H1 (cell line): ENCODE measurements around the gene RNF183. TPM values are rescaled to one million over a fixed set of nuclear protein-coding genes. Genes with fewer than 3 reads are reported as not detected.

Source experiments
- CTCF ChIA-PET: fragments of 300-600 bp; sonication (Branson Sonifier 250); formaldehyde crosslinking; loops from one replicate; lab custom pipeline; 2021; ENCODE audit not compliant: partially characterized antibody; lab: Charles Lee
- POLR2A ChIA-PET: fragments of 300-600 bp; sonication (Branson Sonifier 250); formaldehyde crosslinking; loops from one replicate; lab custom pipeline; 2021; ENCODE audit warnings: inconsistent platforms; ENCODE audit not compliant: partially characterized antibody; lab: Charles Lee
- DNase-seq, 2 experiments: peaks; one replicate each; pipeline versions ENCODE4 v3.0.0 to v3.0.0-alpha.2; 2010 to 2022; ENCODE audit warnings: low spot score in 2 of 2, low read depth in 1 of 2, mixed read lengths in 1 of 2
- FAIRE-seq: peaks from 2 replicates; lab custom pipeline; 2011; peaks lifted over from hg19 to GRCh38; lab: Jason Lieb, UNC
- H2AFZ ChIP-seq: 2 replicates; pipeline ENCODE4 v1.8.1; 2012; ENCODE audit warnings: low read length, inconsistent platforms
- H2AK5ac ChIP-seq: 2 replicates; pipeline ENCODE4 v1.6.1; 2013; ENCODE audit warnings: low read depth, low read length
- H2BK120ac ChIP-seq: replicated peaks from 2 replicates; pipeline ENCODE3; 2013; ENCODE audit warnings: low read depth, low read length, inconsistent platforms
- H2BK12ac ChIP-seq: 2 replicates; pipeline ENCODE4 v1.6.1; 2013; ENCODE audit warnings: low read depth, low read length
- H2BK15ac ChIP-seq: 2 replicates; pipeline ENCODE4 v1.6.1; 2013; ENCODE audit warnings: low read length
- H2BK20ac ChIP-seq: 2 replicates; pipeline ENCODE4 v1.6.1; 2013; ENCODE audit warnings: low read length
- H2BK5ac ChIP-seq: 2 replicates; pipeline ENCODE4 v1.6.1; 2013; ENCODE audit warnings: low read depth, low read length
- H3K14ac ChIP-seq: 2 replicates; pipeline ENCODE4 v1.6.1; 2013; ENCODE audit warnings: inconsistent platforms; ENCODE audit not compliant: insufficient read length
- H3K18ac ChIP-seq: 2 replicates; pipeline ENCODE4 v1.6.1; 2013; ENCODE audit warnings: low read length; ENCODE audit errors: extremely low read depth
- H3K23ac ChIP-seq: 2 replicates; pipeline ENCODE4 v1.6.1; 2013; ENCODE audit warnings: inconsistent platforms; ENCODE audit not compliant: insufficient read length
- H3K23me2 ChIP-seq: 2 replicates; pipeline ENCODE4 v1.6.1; 2013; ENCODE audit warnings: low read depth, low read length
- H3K27ac ChIP-seq: 2 replicates; pipeline ENCODE4 v1.6.1; 2011; ENCODE audit warnings: low read depth, low read length, inconsistent platforms
- H3K27me3 ChIP-seq, 4 experiments: replicated peaks in 1 of 4; 1 replicate in 1 of 4; 2 replicates in 3 of 4; pipeline versions ENCODE4 v1.6.1 to v1.8.1; 2011 to 2013; ENCODE audit warnings: low read length in 3 of 4, mild to moderate bottlenecking in 3 of 4, inconsistent platforms in 2 of 4, mixed read lengths in 2 of 4, moderate library complexity in 1 of 4; ENCODE audit not compliant: control insufficient read depth in 3 of 4, insufficient read depth in 3 of 4; ENCODE audit errors: extremely low read depth in 1 of 4
- H3K36me3 ChIP-seq, 4 experiments: 2 replicates each; pipeline versions ENCODE4 v1.6.1 to v1.8.1; 2011 to 2013; ENCODE audit warnings: mild to moderate bottlenecking in 4 of 4, low read length in 3 of 4, moderate library complexity in 2 of 4, control low read depth in 1 of 4, inconsistent platforms in 1 of 4; ENCODE audit not compliant: insufficient read depth in 4 of 4, control insufficient read depth in 2 of 4
- H3K4ac ChIP-seq: replicated peaks from 2 replicates; pipeline ENCODE3; 2013; ENCODE audit warnings: low read length, low read depth, mixed read lengths, inconsistent platforms; ENCODE audit not compliant: insufficient read length
- H3K4me1 ChIP-seq, 4 experiments: replicated peaks in 1 of 4; 1 replicate in 1 of 4; 2 replicates in 3 of 4; pipeline versions ENCODE4 v1.6.1 to v1.8.1; 2011 to 2013; ENCODE audit warnings: low read length in 3 of 4, inconsistent platforms in 2 of 4, mixed read lengths in 1 of 4; ENCODE audit not compliant: insufficient read depth in 4 of 4, control insufficient read depth in 3 of 4
- H3K4me2 ChIP-seq, 2 experiments: 2 replicates each; pipeline versions ENCODE4 v1.6.1 to v1.8.1; 2011 to 2013; ENCODE audit warnings: low read depth in 2 of 2, low read length in 2 of 2, control low read depth in 1 of 2, inconsistent platforms in 1 of 2, mild to moderate bottlenecking in 1 of 2; ENCODE audit not compliant: insufficient read depth in 1 of 2
- H3K4me3 ChIP-seq, 4 experiments: fragments of 200-600, 300-600 bp in 1 of 4; sonication (generic), shearing (Covaris generic), sonication (Bioruptor Twin) in 1 of 4; 2 replicates each; pipeline versions ENCODE4 v1.5.1 to v1.8.1; 2011 to 2016; ENCODE audit warnings: low read length in 4 of 4, low read depth in 3 of 4, control low read depth in 2 of 4, inconsistent platforms in 2 of 4, mild to moderate bottlenecking in 2 of 4, mixed read lengths in 1 of 4, moderate library complexity in 1 of 4; ENCODE audit not compliant: insufficient read depth in 2 of 4; ENCODE audit errors: extremely low read depth in 1 of 4
- H3K56ac ChIP-seq: replicated peaks from 2 replicates; pipeline ENCODE3; 2013; ENCODE audit warnings: low read depth, mild to moderate bottlenecking, mixed read lengths, low read length, inconsistent platforms; ENCODE audit not compliant: insufficient read length
- H3K79me1 ChIP-seq: 2 replicates; pipeline ENCODE4 v1.6.1; 2013; ENCODE audit warnings: low read depth, low read length, control low read depth
- H3K79me2 ChIP-seq, 2 experiments: 2 replicates each; pipeline versions ENCODE4 v1.6.1 to v1.8.1; 2012 to 2013; ENCODE audit warnings: low read length in 2 of 2, mild to moderate bottlenecking in 2 of 2, inconsistent platforms in 1 of 2; ENCODE audit not compliant: insufficient read depth in 2 of 2, control insufficient read depth in 1 of 2
- H3K9ac ChIP-seq, 4 experiments: replicated peaks in 1 of 4; 1 replicate in 1 of 4; 2 replicates in 3 of 4; pipeline versions ENCODE4 v1.6.1 to v1.8.1; 2011 to 2013; ENCODE audit warnings: low read depth in 3 of 4, low read length in 3 of 4, control low read depth in 2 of 4, mild to moderate bottlenecking in 2 of 4, moderate library complexity in 2 of 4, inconsistent platforms in 1 of 4; ENCODE audit errors: extremely low read depth in 1 of 4
- H3K9me3 ChIP-seq, 2 experiments: 2 replicates each; pipeline versions ENCODE4 v1.6.1 to v1.8.1; 2012 to 2013; ENCODE audit warnings: mild to moderate bottlenecking in 2 of 2, moderate library complexity in 2 of 2, control low read depth in 1 of 2, inconsistent platforms in 1 of 2, low read depth in 1 of 2, low read length in 1 of 2, mixed read lengths in 1 of 2; ENCODE audit not compliant: insufficient read depth in 2 of 2
- H4K20me1 ChIP-seq, 2 experiments: replicated peaks in 1 of 2; 2 replicates each; pipeline versions ENCODE3 to v1.8.1; 2011 to 2013; ENCODE audit warnings: inconsistent platforms in 2 of 2, low read length in 2 of 2, mild to moderate bottlenecking in 1 of 2; ENCODE audit not compliant: insufficient read depth in 2 of 2, control insufficient read depth in 1 of 2
- H4K5ac ChIP-seq: 2 replicates; pipeline ENCODE4 v1.6.1; 2013; ENCODE audit warnings: low read length, low read depth, mixed read lengths, inconsistent platforms; ENCODE audit not compliant: insufficient read length
- H4K8ac ChIP-seq: 2 replicates; pipeline ENCODE4 v1.8.0; 2013; ENCODE audit warnings: mild to moderate bottlenecking, moderate library complexity, low read length, inconsistent platforms; ENCODE audit not compliant: insufficient read depth; ENCODE audit errors: extremely low read depth
- H4K91ac ChIP-seq: replicated peaks from 2 replicates; pipeline ENCODE3; 2013; ENCODE audit warnings: low read length, mixed read lengths, inconsistent platforms; ENCODE audit not compliant: insufficient read length
- GTF2F1 ChIP-seq: IDR thresholded peaks from 2 replicates; pipeline ENCODE4 v1.6.1; 2012; ENCODE audit warnings: low read depth, low read length, improper control_type of control experiment, borderline replicate concordance
- WGBS, 2 experiments: shearing (Covaris generic) in 1 of 2; methylation state at CpG; one replicate each; pipeline versions ENCODE4 v1.1.6 to v1.1.7; 2013 to 2015; ENCODE audit warnings: low lambda C conversion rate in 2 of 2, mixed read lengths in 2 of 2, inconsistent platforms in 1 of 2, low coverage in 1 of 2, missing lambda C conversion rate in 1 of 2; ENCODE audit not compliant: insufficient replicate concordance in 2 of 2, insufficient coverage in 1 of 2, insufficient read length in 1 of 2; ENCODE audit errors: extremely low coverage in 1 of 2, missing lambda C conversion rate in 1 of 2; 5-methylcytosine and 5-hydroxymethylcytosine counted together
- polyA plus RNA-seq, 7 experiments: library from polyadenylated mRNA; depleted of rRNA in 3 of 7; stranded (reverse) in 5 of 7; unstranded in 2 of 7; fragments of >200 nt in 5 of 7; fragments of 200-250 nt in 2 of 7; gene quantifications; 1 replicate in 5 of 7; 2 replicates in 1 of 7; 4 replicates in 1 of 7; pipeline versions ENCODE4 v1.2.1 to v1.2.3, GENCODE V29; 2011 to 2013; ENCODE audit warnings: missing spikeins in 2 of 7, mixed read lengths in 2 of 7
- total RNA-seq: library from RNA; stranded (reverse); fragmentation: NEBNext Ultra II Directional; extraction: Animal tissue kit (Norgen Biotek cat#: 25700); gene quantifications from 2 replicates; pipeline ENCODE4 v1.2.1, GENCODE V29; 2021

The RNF183 gene
- total and polyA plus RNA-seq, 2 of the 8 experiments (the other 6 are each of a cell fraction or from before 2014, with no cell fraction given), result 0.15 TPM; not detected in 1

DNA sequence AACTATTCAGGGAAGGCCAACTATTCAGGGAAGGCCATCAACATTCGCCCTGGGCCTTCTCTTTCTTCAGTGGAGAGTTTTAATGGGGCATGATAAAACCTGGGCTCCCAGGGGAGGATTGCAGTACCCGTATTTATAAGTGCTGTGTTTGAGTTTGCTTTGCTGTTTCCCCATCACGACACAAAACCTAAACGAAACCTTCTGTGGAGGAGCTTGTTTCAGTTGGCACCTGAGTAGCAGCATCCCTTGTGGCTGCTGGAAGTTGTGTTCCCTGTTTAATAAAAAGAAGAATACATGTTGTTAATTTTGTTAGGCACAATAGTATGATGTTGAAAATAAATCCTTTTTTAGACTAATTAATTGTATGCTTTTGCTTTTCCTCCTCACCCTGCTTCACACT lies 28.6 kb upstream of the RNF183 start:
- no peak overlapping the region for H3K18ac ChIP-seq
- no peaks in the 10 kb centered on the region for H3K36me3 ChIP-seq
- H2BK120ac ChIP-seq, result no peak overlapping the region
- H3K23me2 ChIP-seq, result no peaks in the 10 kb centered on the region
- no peak overlapping the region for H2AK5ac ChIP-seq
- H2AFZ ChIP-seq, result no peak overlapping the region
- ChIA-PET CTCF (interaction anchor here (0.9 to 2.7 kb wide), 2 partner anchors 18 to 22 kb away, joined by 3 to 9 read pairs; no protein-coding TSS in a partner anchor), POLR2A (interaction anchor here (1.3 kb wide), 1 partner anchor 8 kb away, joined by 4 read pairs; the partner anchor contains the start of gene WDR31)
- no peak overlapping the region for H4K5ac ChIP-seq
- H3K14ac ChIP-seq, result no peak overlapping the region
- no peak overlapping the region for H2BK5ac ChIP-seq
- H4K8ac ChIP-seq, result no peak overlapping the region
- H2BK12ac ChIP-seq, result no peak overlapping the region
- H3K27me3 ChIP-seq, result no peaks in the 10 kb centered on the region
- DNase-seq (no peak), FAIRE-seq (no peak)
- no peaks in the 10 kb centered on the region for H3K9me3 ChIP-seq
- H4K91ac ChIP-seq, result no peak overlapping the region
- no peak overlapping the region for H3K23ac ChIP-seq
- no peak overlapping the region for H3K4me2 ChIP-seq
- H3K79me1 ChIP-seq, result no peaks in the 10 kb centered on the region
- H4K20me1 ChIP-seq, result no peaks in the 10 kb centered on the region
- no peak overlapping the region for H3K27ac ChIP-seq
- H3K4me1 ChIP-seq, result no peaks in the 10 kb centered on the region
- H2BK20ac ChIP-seq, result no peak overlapping the region
- H3K56ac ChIP-seq, result no peak overlapping the region
- no peak overlapping the region for H3K4me3 ChIP-seq
- no peak for TF ChIP-seq GTF2F1
- no peak overlapping the region for H2BK15ac ChIP-seq
- H3K79me2 ChIP-seq, result no peaks in the 10 kb centered on the region
- H3K4ac ChIP-seq, result no peak overlapping the region
- WGBS, 2 experiments, result 81% methylated on average over 4 of the region's 4 CpGs; no CpG with 5 or more reads in 1 of the 2 experiments
- H3K9ac ChIP-seq, result no peak overlapping the region
